Ishikawa (cell line): ENCODE data around the gene OR4D11.

ENCODE experiments used
- REST ChIP-seq: IDR thresholded peaks from 2 replicates; pipeline ENCODE4 v1.6.1; 2012; ENCODE audit warnings: low read depth, mild to moderate bottlenecking
- TCF12 ChIP-seq: IDR thresholded peaks from 2 replicates; pipeline ENCODE4 v1.6.1; 2012; ENCODE audit warnings: low read depth
- YY1 ChIP-seq: IDR thresholded peaks from 2 replicates; pipeline ENCODE4 v1.6.1; 2012; ENCODE audit warnings: low read depth

GRCh38 chr11:59520741-59521140 is 17.4 kb downstream of the OR4D11 start:
- TF ChIP-seq TCF12 (no peak), YY1 (no peak), REST (no peak)
